GM18858 (cell line): ENCODE results near the gene CARMIL3.
A peak's percentile ranks its signal among the peaks of the same experiment; 100 is the strongest.

Source experiments
- ATAC-seq: cut with Tn5 transposase; IDR thresholded peaks from one replicate; pipeline ENCODE4 v1.9.1; 2021; ENCODE audit not compliant: unreplicated experiment

The CARMIL3 gene

DNA sequence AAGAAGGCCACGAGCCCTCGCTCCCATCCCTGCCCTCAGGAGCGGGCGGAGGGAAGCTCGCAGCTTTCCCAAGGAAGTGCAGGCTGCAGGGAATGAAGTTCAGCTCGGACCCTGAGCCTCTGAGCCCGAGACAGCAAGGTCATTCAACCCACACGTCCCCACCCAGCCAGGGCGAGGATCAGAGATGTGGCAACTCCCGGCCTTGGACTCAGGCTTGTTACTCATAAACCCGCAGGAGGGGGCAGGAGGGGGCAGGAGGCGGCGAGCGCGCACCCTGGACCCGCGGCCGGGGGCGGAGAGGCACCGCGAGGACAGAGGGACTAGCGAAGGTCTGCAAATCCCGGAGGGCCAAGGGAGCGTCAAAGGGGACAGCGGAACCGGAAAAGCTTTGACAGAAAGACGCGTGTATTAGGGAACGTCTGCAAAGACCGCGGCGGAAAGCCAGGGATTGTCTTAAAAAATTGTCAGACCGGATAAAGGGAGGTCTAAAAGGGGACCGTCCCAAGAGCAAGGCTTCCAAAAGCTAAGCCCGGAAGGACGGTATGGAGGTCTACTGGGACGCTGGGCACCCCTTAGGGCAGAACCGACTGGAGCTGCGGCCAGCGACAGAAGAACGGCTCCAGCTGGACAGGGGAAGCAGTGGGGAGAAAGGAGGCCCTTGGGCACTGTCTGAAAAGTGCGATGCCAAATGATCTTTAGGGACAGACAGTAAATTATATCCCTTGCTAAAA, 62.2 kb downstream of the CARMIL3 start:
- no peak for ATAC-seq

DNA sequence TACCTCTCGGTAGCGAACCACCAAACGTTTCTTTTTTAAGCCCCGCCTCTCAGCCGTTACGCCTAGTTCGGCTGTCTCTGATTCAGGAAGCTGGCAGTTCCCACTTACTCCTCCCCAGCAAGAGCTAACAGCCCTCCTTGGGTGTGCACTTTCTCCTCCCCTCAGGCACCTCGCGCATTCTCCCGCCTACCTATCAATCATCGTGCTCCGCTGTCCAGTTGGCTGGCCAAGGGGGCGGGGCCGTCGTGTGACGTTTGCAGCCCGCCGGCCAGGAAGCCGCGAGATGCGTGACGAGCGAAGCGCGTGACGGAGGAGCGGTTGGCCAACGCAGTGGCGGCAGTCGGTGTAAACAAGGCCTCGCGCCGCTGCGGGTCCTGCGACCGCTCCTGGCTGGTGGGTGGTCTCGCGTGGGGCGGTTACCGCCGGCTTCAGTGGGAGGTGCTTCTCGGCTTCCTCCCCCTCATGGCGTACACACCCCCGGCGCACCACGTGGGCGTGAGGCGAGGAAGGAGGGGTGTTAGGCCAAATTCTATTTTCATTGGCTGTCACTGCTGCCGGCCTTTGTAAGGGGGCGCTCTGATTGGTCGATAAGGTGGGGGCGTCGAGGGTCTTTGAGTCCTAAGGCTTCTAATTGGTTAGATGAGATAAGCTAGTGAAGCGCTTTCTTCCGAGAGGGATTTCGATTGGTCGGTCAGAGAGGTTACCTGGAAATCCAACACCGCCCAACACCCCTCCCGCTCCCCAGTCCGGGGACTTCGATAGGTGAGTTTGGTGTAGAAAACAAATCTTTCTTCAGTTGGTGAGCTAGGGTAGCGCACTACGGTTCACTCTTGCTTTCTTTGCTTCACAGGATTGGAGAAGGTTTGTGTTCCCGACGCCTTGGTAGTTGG, 63.0 kb downstream of the CARMIL3 start, which contains the start of the genes DCAF11 and NRL:
Gene DCAF11 (plus strand): TSS at position 246 of the 890 bp plus-strand sequence. CDS start 818 bp downstream, outside the sequence.
Gene NRL (minus strand): TSS at position 418 of the 890 bp plus-strand sequence. CDS start 32,101 bp downstream, outside the sequence.
- ATAC-seq: peak; percentile 80

- ATAC-seq: no peak
Observed at GRCh38 chr14:24115422-24116127, 63.8 kb downstream of the CARMIL3 start.

DNA sequence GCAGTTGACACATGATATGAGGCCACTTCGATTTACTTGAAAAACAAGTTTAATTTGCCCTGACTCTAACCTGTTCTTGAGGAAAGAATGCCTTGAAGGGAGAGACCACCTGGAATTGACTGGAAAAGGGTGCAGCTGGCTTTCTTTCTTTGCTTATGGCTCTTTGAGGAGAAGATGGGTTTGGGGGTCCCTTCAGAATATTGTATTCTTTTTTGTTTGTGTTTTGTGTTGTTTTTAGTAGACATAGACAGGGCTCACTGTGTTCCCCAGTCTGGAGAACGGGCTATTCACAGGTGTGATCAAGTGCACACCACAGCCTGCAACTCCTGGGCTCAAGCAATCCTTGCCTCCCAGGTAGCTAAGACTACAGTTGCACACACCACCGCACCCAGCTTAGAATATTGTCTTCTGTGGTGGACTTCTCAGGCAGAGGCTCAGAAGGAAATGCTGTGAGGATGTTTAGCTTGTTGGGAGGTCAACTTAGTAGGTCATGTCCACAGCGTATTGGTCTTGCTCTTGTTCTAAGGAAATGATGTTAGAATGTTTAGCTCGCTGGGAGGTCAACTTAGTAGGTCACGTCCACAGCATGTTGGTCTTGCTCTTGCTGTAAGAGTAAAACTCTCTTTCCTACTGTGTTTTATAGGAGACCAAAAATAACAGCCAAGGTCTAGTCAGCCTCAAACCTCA, 64.5 kb downstream of the CARMIL3 start:
- ATAC-seq: no peak

- no peak for ATAC-seq
Observed at GRCh38 chr14:24117179-24117578, 65.4 kb downstream of the CARMIL3 start.
